Activated B cell treated with CpG ODN at 0.5 μM for 24 hours (primary cell): ENCODE measurements around the gene NPHP4. TPM values are rescaled to one million over a fixed set of nuclear protein-coding genes. Genes with fewer than 3 reads are reported as not detected.

Experiments used
- ATAC-seq: fragments of 200-7000 bp; cut with Tn5 transposase; one replicate; pipeline ENCODE4 v1.10.0; 2021; ENCODE audit warnings: low read depth, mild to moderate bottlenecking, moderate library complexity
- CTCF ChIA-PET: fragments of 350-600 bp; sonication (Branson Sonifier 250); formaldehyde crosslinking; loops from one replicate; lab custom pipeline; 2021; ENCODE audit warnings: antibody characterized with exemption; lab: Charles Lee
- POLR2A ChIA-PET: fragments of 350-600 bp; sonication (Branson Sonifier 250); formaldehyde crosslinking; loops from one replicate; lab custom pipeline; 2021; ENCODE audit warnings: antibody characterized with exemption; lab: Charles Lee
- DNase-seq: peaks from one replicate; pipeline ENCODE4 v3.0.0; 2022
- H3K27ac Mint-ChIP-seq: one replicate; pipeline ENCODE4 v1.8.0; 2020; ENCODE audit warnings: mixed read lengths
- H3K27me3 Mint-ChIP-seq: one replicate; pipeline ENCODE4 v1.8.0; 2021; ENCODE audit warnings: mixed read lengths
- H3K36me3 Mint-ChIP-seq: one replicate; pipeline ENCODE4 v1.8.0; 2021; ENCODE audit warnings: low read depth, mixed read lengths
- H3K4me1 Mint-ChIP-seq: one replicate; pipeline ENCODE4 v1.8.0; 2021; ENCODE audit warnings: mixed read lengths
- H3K4me3 Mint-ChIP-seq: one replicate; pipeline ENCODE4 v1.8.0; 2020; ENCODE audit warnings: mild to moderate bottlenecking, mixed read lengths
- H3K9me3 Mint-ChIP-seq: one replicate; pipeline ENCODE4 v1.8.0; 2020; ENCODE audit warnings: mixed read lengths
- intact Hi-C: fragments of 100-400 bp; cut with micrococcal nuclease; formaldehyde crosslinking; loops from one replicate; pipeline ENCODE4 v1.15.1; 2024
- total RNA-seq: library from RNA; stranded (reverse); gene quantifications from 2 replicates; pipeline ENCODE4 v1.2.3, GENCODE V29; 2022
- TF ChIP-seq, protein P1 (sequence below): fragments of 200-600 bp; IDR thresholded peaks from one replicate; pipeline ENCODE4 v1.8.0; 2022; ENCODE audit warnings: antibody characterized with exemption, mild to moderate bottlenecking

Gene NPHP4
- total RNA-seq, 1 donor from 2014 or later: 8.0 TPM

DNA sequence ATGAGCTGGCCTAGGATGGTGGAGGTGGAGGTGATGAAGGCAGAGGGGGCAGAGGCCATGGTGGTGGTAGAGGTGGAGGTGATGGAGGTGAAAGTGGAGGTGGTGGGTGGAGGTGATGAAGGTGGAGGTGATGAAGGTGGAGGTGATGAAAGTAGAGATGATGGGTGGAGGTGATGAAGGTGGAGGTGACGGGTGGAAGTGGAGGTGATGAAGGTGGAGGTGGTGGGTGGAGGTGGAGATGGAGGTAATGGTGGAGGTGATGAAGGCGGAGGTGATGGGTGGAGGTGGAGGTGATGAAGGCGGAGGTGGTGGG is 19.7 kb upstream of the NPHP4 start:
- intact Hi-C loops: loop anchor here (2.0 kb wide), 1 partner anchor 15 kb away; no protein-coding TSS in a partner anchor
- Mint-ChIP-seq H3K4me3 (no peak overlapping the region), H3K4me1 (peaks cover 20% of the 10 kb centered on the region), H3K9me3 (no peaks in the 10 kb centered on the region), H3K27me3 (no peaks in the 10 kb centered on the region), H3K36me3 (peaks cover 11% of the 10 kb centered on the region), H3K27ac (no peak overlapping the region)
- DNase-seq (no peak), ATAC-seq (no peak)
- POLR2A ChIA-PET: interaction anchor here (0.8 kb wide), 1 partner anchor 30 kb away, joined by 6 read pairs; no protein-coding TSS in a partner anchor
- TF ChIP-seq, protein P1, sequence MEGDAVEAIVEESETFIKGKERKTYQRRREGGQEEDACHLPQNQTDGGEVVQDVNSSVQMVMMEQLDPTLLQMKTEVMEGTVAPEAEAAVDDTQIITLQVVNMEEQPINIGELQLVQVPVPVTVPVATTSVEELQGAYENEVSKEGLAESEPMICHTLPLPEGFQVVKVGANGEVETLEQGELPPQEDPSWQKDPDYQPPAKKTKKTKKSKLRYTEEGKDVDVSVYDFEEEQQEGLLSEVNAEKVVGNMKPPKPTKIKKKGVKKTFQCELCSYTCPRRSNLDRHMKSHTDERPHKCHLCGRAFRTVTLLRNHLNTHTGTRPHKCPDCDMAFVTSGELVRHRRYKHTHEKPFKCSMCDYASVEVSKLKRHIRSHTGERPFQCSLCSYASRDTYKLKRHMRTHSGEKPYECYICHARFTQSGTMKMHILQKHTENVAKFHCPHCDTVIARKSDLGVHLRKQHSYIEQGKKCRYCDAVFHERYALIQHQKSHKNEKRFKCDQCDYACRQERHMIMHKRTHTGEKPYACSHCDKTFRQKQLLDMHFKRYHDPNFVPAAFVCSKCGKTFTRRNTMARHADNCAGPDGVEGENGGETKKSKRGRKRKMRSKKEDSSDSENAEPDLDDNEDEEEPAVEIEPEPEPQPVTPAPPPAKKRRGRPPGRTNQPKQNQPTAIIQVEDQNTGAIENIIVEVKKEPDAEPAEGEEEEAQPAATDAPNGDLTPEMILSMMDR: no peak
- CTCF ChIA-PET: no interaction called here

DNA sequence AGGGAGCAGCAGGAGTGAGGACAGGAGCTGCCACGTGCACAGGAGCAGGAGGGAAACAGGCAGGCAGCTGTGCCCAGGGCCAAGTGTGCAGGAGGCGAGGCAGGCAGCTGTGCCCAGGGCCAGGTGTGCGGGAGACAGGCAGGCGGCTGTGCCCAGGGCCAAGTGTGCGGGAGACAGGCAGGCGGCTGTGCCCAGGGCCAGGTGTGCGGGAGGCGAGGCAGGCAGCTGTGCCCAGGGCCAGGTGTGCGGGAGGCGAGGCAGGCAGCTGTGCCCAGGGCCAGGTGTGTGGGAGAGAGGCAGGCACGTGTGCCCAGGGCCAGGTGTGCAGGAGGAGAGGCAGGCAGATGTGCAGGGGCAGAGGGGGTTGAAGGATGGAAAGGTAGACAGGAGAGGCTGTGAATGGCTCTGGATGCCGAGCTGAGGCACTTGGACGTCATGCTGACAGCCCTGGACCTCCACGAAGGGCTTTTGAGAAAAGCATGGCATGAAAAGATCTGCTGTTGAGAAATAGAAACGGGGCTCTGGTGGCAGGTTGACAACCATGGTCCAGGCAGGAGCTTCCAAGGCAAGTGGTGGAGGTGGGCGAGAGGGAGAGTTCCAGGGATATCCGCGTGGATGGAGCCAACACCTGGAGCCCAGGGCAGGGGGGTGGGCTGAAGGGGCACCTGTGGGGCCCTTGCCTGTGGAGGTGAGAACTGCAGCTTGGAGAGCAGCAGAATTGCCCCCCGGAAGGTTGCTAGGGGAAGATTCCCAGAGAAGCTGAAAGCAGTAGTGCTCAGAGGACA is 19.1 kb upstream of the NPHP4 start:
- DNase-seq (no peak), ATAC-seq (no peak)
- no peaks in the 10 kb centered on the region for H3K27me3 Mint-ChIP-seq
- peaks cover 23% of the 10 kb centered on the region for H3K4me1 Mint-ChIP-seq
- TF ChIP-seq, protein P1: no peak
- ChIA-PET POLR2A (interaction anchor here (0.8 kb wide), 1 partner anchor 29 kb away, joined by 6 read pairs; no protein-coding TSS in a partner anchor), CTCF (no interaction called here)
- no peaks in the 10 kb centered on the region for H3K9me3 Mint-ChIP-seq
- no peak overlapping the region for H3K27ac Mint-ChIP-seq
- peaks cover 8% of the 10 kb centered on the region for H3K36me3 Mint-ChIP-seq
- H3K4me3 Mint-ChIP-seq: no peak overlapping the region
- intact Hi-C loops: no loop called here

DNA sequence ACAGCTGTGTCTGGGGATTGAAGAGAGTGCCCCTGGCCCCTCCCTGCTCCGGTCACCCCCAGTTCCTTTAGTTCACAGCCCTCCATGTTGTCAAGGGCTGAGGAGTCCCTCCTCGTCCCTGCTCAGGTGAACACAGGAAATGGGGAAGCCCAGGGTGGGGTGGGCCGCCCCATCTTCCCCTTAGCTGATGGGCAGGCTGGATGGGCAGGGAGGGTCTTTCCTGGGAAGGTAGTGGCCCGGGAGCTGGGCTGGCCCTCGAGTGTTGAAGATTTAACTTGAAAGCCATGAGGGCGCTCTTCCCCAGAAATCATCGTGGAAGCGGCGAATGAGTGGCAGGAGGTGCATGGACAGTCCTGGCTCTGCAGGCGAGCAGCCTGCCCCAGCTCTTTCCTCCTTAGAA is 18.3 kb upstream of the NPHP4 start:
- ChIA-PET POLR2A (interaction anchor here (1.1 kb wide), 1 partner anchor 17 kb away, joined by 7 read pairs; no protein-coding TSS in a partner anchor), CTCF (no interaction called here)
- TF ChIP-seq, protein P1: no peak
- intact Hi-C loops: no loop called here
- ATAC-seq (no peak), DNase-seq (no peak)
- Mint-ChIP-seq H3K4me1 (peaks cover 23% of the 10 kb centered on the region), H3K27ac (no peak overlapping the region), H3K9me3 (no peaks in the 10 kb centered on the region), H3K36me3 (peaks cover 8% of the 10 kb centered on the region), H3K27me3 (no peaks in the 10 kb centered on the region), H3K4me3 (no peak overlapping the region)

DNA sequence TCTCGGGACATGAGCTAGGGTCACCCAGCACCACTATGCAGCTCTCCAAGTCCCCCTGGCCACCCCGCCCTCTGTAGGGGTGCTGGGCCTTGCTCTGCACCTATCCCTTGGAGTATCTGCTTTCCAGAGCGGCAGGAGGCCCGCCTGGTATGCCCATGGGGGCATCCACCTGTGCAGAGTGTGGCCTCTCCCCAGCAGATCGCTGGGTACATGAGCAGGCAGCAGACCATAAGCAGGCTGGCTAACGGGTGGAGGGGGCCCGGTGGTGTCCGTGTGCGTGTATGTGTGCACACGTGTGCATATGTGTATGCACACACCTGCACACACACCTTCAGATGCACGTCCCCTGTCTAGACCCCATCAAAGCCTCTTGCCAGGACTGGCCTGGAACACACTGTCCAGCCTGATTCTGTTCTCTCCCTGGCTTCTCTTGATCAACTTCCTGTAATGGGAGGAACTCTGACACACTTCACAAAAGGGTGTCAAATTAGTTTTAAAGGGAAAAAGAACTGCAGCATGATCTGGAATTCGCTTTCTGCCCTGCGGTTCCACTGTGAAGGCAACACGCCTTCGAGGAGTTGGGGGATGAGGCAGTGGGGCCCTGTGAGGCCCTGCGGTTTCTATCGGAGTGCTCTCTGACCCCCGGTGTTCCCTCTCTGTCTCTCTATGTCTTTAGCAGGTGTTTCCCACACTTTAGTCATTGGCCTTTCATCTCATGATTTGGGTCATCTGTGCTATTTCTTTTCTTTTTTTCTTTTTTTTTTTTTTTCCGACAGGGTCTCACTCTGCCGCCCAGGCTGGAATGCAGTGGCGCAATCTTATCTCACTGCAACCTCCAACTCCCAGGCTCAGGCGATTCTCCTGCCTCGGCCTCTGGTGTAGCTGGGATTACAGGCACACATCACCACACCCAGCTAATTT is 17.2 kb upstream of the NPHP4 start:
- intact Hi-C loops: no loop called here
- peaks cover 23% of the 10 kb centered on the region for H3K4me1 Mint-ChIP-seq
- CTCF ChIA-PET: interaction anchor here (1.1 kb wide), 1 partner anchor 18 kb away, joined by 3 read pairs; no protein-coding TSS in a partner anchor

More for the DNA sequence above, 17.2 kb upstream of the NPHP4 start:
- TF ChIP-seq, protein P1: no peak
- DNase-seq (no peak), ATAC-seq (no peak)
- Mint-ChIP-seq H3K9me3 (no peaks in the 10 kb centered on the region), H3K27ac (no peak overlapping the region), H3K4me3 (no peak overlapping the region), H3K36me3 (peaks cover 6% of the 10 kb centered on the region), H3K27me3 (no peaks in the 10 kb centered on the region)
- POLR2A ChIA-PET: interaction anchor here (1.1 kb wide), 1 partner anchor 16 kb away, joined by 7 read pairs; no protein-coding TSS in a partner anchor
